Peyer's patch (tissue), 4 donors: ENCODE data around the gene NTNG2.

Source experiments
- POLR2A ChIP-seq, 2 donors: fragments of 450-650 bp; IDR thresholded peaks; one replicate each; pipeline ENCODE4 v1.5.1; 2017; ENCODE audit warnings: antibody characterized with exemption in 2 of 2, mild to moderate bottlenecking in 2 of 2, moderate library complexity in 2 of 2
- TF ChIP-seq, protein P1 (sequence below), 6 experiments: fragments of 450-650 bp in 4 of 6; fragments of 200-600 bp in 2 of 6; sonication (generic) in 1 of 6; IDR thresholded peaks; one replicate each; pipeline ENCODE4 v1.5.1; 2017 to 2019; ENCODE audit warnings: antibody characterized with exemption in 6 of 6, mild to moderate bottlenecking in 3 of 6, moderate library complexity in 1 of 6

DNA sequence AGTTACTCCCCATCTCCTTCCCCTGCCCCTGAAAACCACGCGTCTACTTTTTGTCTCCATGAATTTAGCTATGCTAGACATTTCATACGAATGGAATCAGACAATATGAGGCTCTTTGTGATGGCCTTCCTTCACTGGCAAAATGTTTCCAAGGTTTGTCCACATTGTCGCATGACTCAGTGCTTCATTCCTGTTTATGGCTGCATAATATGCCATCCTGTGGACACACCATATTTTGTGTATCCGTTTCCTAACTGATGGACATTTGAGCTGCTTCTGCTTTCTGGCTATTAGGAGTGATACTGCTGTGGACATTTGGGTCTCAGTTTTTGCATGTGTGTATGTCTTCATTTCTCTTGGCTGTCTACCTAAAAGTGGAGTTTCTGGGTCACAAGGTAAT is 14.5 kb downstream of the NTNG2 start:
- TF ChIP-seq POLR2A (IDR thresholded peaks at IDR 0.05) = no peak
- TF ChIP-seq, protein P1, sequence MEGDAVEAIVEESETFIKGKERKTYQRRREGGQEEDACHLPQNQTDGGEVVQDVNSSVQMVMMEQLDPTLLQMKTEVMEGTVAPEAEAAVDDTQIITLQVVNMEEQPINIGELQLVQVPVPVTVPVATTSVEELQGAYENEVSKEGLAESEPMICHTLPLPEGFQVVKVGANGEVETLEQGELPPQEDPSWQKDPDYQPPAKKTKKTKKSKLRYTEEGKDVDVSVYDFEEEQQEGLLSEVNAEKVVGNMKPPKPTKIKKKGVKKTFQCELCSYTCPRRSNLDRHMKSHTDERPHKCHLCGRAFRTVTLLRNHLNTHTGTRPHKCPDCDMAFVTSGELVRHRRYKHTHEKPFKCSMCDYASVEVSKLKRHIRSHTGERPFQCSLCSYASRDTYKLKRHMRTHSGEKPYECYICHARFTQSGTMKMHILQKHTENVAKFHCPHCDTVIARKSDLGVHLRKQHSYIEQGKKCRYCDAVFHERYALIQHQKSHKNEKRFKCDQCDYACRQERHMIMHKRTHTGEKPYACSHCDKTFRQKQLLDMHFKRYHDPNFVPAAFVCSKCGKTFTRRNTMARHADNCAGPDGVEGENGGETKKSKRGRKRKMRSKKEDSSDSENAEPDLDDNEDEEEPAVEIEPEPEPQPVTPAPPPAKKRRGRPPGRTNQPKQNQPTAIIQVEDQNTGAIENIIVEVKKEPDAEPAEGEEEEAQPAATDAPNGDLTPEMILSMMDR (IDR thresholded peaks at IDR 0.05) = no peak
